HEK293T (cell line): Measurements from ENCODE around the gene CRADD.

Source experiments
- ARNT ChIP-seq: fragments of 450-650 bp; IDR thresholded peaks from 2 replicates; pipeline ENCODE4 v1.6.1; 2017; ENCODE audit warnings: mild to moderate bottlenecking
- BHLHE40 ChIP-seq: fragments of 450-650 bp; IDR thresholded peaks from 2 replicates; pipeline ENCODE4 v1.6.1; 2016; ENCODE audit warnings: mild to moderate bottlenecking, moderate library complexity, borderline replicate concordance
- CTBP1 ChIP-seq: fragments of 450-650 bp; IDR thresholded peaks from 2 replicates; pipeline ENCODE4 v1.6.1; 2016; ENCODE audit warnings: borderline replicate concordance
- ELF4 ChIP-seq: fragments of 450-650 bp; IDR thresholded peaks from 2 replicates; pipeline ENCODE4 v1.6.1; 2017; ENCODE audit warnings: antibody characterized with exemption
- FOXA1 ChIP-seq: fragments of 450-650 bp; IDR thresholded peaks from 2 replicates; pipeline ENCODE4 v1.6.1; 2016; ENCODE audit warnings: mild to moderate bottlenecking
- FOXK2 ChIP-seq: fragments of 450-650 bp; IDR thresholded peaks from 2 replicates; pipeline ENCODE4 v1.6.1; 2016; ENCODE audit warnings: mild to moderate bottlenecking
- FOXM1 ChIP-seq: fragments of 450-650 bp; IDR thresholded peaks from 2 replicates; pipeline ENCODE4 v1.6.1; 2017; ENCODE audit warnings: mild to moderate bottlenecking, borderline replicate concordance
- HDGF ChIP-seq: fragments of 450-650 bp; IDR thresholded peaks from 2 replicates; pipeline ENCODE4 v1.6.1; 2017; ENCODE audit warnings: antibody characterized with exemption, borderline replicate concordance
- L3MBTL2 ChIP-seq: fragments of 450-650 bp; conservative IDR thresholded peaks from 2 replicates; pipeline ENCODE4 v1.6.1; 2016; ENCODE audit warnings: mild to moderate bottlenecking
- SP1 ChIP-seq: fragments of 450-650 bp; IDR thresholded peaks from 2 replicates; pipeline ENCODE4 v1.6.1; 2017
- SUZ12 ChIP-seq: fragments of 450-650 bp; IDR thresholded peaks from 2 replicates; pipeline ENCODE4 v1.6.1; 2016; ENCODE audit warnings: mild to moderate bottlenecking
- TARDBP ChIP-seq: fragments of 450-650 bp; IDR thresholded peaks from 2 replicates; pipeline ENCODE4 v1.6.1; 2016
- ZNF384 ChIP-seq: fragments of 450-650 bp; IDR thresholded peaks from 2 replicates; pipeline ENCODE4 v1.6.1; 2016
- TF ChIP-seq, protein P1 (sequence below): fragments of 450-650 bp; IDR thresholded peaks from 2 replicates; pipeline ENCODE4 v1.6.1; 2016

DNA sequence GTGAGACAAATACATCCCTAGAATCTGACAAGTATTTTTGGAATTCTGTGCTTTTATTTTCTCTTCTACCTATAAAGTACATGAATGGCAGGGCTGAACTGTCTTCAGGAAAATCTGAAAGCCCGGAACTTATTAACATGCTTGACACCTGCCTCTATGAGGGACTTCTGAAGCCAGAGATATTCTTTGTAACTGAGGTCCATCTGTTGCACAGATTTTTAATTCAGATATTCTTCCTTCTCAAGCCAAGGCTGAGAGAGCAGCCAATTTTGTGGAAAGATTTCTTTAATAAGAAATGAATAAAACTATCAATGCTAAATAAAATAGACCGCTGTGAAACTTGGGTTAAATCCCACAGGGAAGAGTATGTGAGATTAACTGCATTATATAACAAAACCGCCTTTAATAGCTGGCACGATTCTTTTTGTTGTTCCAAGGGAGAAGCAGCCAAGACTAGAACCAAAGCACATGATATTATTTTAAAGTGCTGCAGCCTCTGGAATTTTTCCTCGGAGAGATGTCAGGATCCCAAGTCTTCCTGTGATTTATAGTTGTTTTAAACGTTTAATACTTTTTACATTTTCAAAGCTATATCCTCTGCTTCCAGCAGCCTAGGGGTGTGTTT is 148.9 kb downstream of the CRADD start:
- TF ChIP-seq SP1 = no peak
- TF ChIP-seq FOXK2 = no peak
- TF ChIP-seq FOXA1 = no peak
- no peak for TF ChIP-seq FOXM1
- no peak for TF ChIP-seq ZNF384
- TF ChIP-seq ELF4 = no peak
- TF ChIP-seq, protein P1, sequence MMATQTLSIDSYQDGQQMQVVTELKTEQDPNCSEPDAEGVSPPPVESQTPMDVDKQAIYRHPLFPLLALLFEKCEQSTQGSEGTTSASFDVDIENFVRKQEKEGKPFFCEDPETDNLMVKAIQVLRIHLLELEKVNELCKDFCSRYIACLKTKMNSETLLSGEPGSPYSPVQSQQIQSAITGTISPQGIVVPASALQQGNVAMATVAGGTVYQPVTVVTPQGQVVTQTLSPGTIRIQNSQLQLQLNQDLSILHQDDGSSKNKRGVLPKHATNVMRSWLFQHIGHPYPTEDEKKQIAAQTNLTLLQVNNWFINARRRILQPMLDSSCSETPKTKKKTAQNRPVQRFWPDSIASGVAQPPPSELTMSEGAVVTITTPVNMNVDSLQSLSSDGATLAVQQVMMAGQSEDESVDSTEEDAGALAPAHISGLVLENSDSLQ = 0 out of 2 replicates have a peak, but pooled peaks have one; percentile 40
- TF ChIP-seq TARDBP = no peak
- no peak for TF ChIP-seq HDGF
- no peak for TF ChIP-seq ARNT
- TF ChIP-seq CTBP1 = no peak
- TF ChIP-seq L3MBTL2 = no peak
- TF ChIP-seq SUZ12 = no peak
- no peak for TF ChIP-seq BHLHE40
